ENCODE results near the gene SCRN3.
"Not testable (repeated sequence)": the region's sequence is repeated elsewhere in the genome, so short reads cannot be mapped to it uniquely, and the experiment has no call there.

SCRN3 gene

GRCh38 chr2:174395284-174395968 lies at the start of gene SCRN3:
Gene SCRN3 (plus strand): TSS chr2:174395730. CDS start chr2:174398284, 2,554 bp downstream.
- peak; percentile 50 to 82 for DNase-seq

- DNase-seq: no peak
Measured at GRCh38 chr2:174350018-174350417, 45.5 kb upstream of the SCRN3 start.

- no peak for DNase-seq
Measured at GRCh38 chr2:174350593-174351181, 44.8 kb upstream of the SCRN3 start.

GRCh38 chr2:174353004-174353403 lies 42.5 kb upstream of the SCRN3 start:
- DNase-seq: no peak

GRCh38 chr2:174356347-174356746 lies 39.2 kb upstream of the SCRN3 start:
- DNase-seq: no peak

GRCh38 chr2:174359663-174360062 lies 35.9 kb upstream of the SCRN3 start:
- DNase-seq: not testable (repeated sequence)

GRCh38 chr2:174362949-174363348 lies 32.6 kb upstream of the SCRN3 start:
- no peak for DNase-seq

- not testable (repeated sequence) for DNase-seq
Measured at GRCh38 chr2:174363492-174364225, 31.9 kb upstream of the SCRN3 start.

GRCh38 chr2:174364628-174365027 lies 30.9 kb upstream of the SCRN3 start:
- DNase-seq: no peak

- no peak for DNase-seq
Measured at GRCh38 chr2:174365571-174365970, 30.0 kb upstream of the SCRN3 start.

- DNase-seq: no peak
Measured at GRCh38 chr2:174368691-174369090, 26.8 kb upstream of the SCRN3 start.

- DNase-seq: no peak
Measured at GRCh38 chr2:174376967-174377366, 18.6 kb upstream of the SCRN3 start.

- no peak for DNase-seq
Measured at GRCh38 chr2:174383796-174384195, 11.7 kb upstream of the SCRN3 start.

GRCh38 chr2:174385201-174385600 lies 10.3 kb upstream of the SCRN3 start:
- DNase-seq: no peak

GRCh38 chr2:174388706-174389105 lies 6.8 kb upstream of the SCRN3 start:
- DNase-seq: not testable (repeated sequence)

- DNase-seq: no peak
Measured at GRCh38 chr2:174389542-174389941, 6.0 kb upstream of the SCRN3 start.

GRCh38 chr2:174390303-174390702 lies 5.2 kb upstream of the SCRN3 start:
- not testable (repeated sequence) for DNase-seq

GRCh38 chr2:174392706-174393105 lies 2.8 kb upstream of the SCRN3 start:
- no peak for DNase-seq

- DNase-seq: no peak
Measured at GRCh38 chr2:174395969-174396630, 570 bp downstream of the SCRN3 start.

GRCh38 chr2:174397773-174398172 lies 2.2 kb downstream of the SCRN3 start:
- no peak for DNase-seq

GRCh38 chr2:174399171-174399570 lies 3.6 kb downstream of the SCRN3 start:
- no peak for DNase-seq

- no peak for DNase-seq
Measured at GRCh38 chr2:174400853-174401252, 5.3 kb downstream of the SCRN3 start.

GRCh38 chr2:174403628-174404027 lies 8.1 kb downstream of the SCRN3 start:
- no peak for DNase-seq

All from cerebellar nuclear complex (tissue), 1 donor.